ENCODE data around the gene RAPSN. TPM values are rescaled to one million over a fixed set of nuclear protein-coding genes. Genes with fewer than 3 reads are reported as not detected.

Gene RAPSN
- total and polyA plus RNA-seq, 2 donors (not counting 1 experiment from before 2014, with no cell fraction given): 0.25 to 1.0 TPM

- Histone ChIP-seq H3K4me2 (replicated peaks; ENCODE audit: low read depth, low read length, poor library complexity, severe bottlenecking) (peak overlapping the region; percentile 92), H2AFZ (ENCODE audit: insufficient read depth, low read depth, low read length, poor library complexity, severe bottlenecking) (peak overlapping the region; percentile 66), H3K9ac (ENCODE audit: low read length) (peak overlapping the region; percentile 76), H3K36me3 (replicated peaks in 1 of 2; ENCODE audit: control extremely low read depth in 1 of 2, control insufficient read depth in 1 of 2, extremely low read depth in 1 of 2, insufficient read depth in 2 of 2, low read length in 1 of 2) (peaks cover 0 to 2% of the 10 kb centered on the region in 2 experiments), H3K79me2 (ENCODE audit: control insufficient read depth, insufficient read depth, low read length) (no peaks in the 10 kb centered on the region), H4K20me1 (ENCODE audit: control insufficient read depth, insufficient read depth, low read length, poor library complexity, severe bottlenecking) (no peaks in the 10 kb centered on the region), H3K27me3 (replicated peaks in 1 of 4; ENCODE audit: control extremely low read depth in 1 of 4, control insufficient read depth in 3 of 4, insufficient read depth in 4 of 4, low read length in 3 of 4) (no peaks in the 10 kb centered on the region), H3K4me1 (ENCODE audit: control insufficient read depth in 2 of 2, insufficient read depth in 2 of 2, low read length in 2 of 2) (peaks cover 16 to 25% of the 10 kb centered on the region in 2 donors), H3K4me3 (ENCODE audit: control extremely low read depth in 1 of 5, extremely low read depth in 1 of 5, insufficient read depth in 1 of 5, low read depth in 2 of 5, low read length in 4 of 5) (peak overlapping the region; percentile 60 to 94 (median 66)), H3K9me3 (ENCODE audit: control extremely low read depth in 1 of 3, control insufficient read depth in 2 of 3, insufficient read depth in 1 of 3, low read length in 2 of 3) (no peaks in the 10 kb centered on the region), H3K27ac (ENCODE audit: low read length in 2 of 2) (peak overlapping the region; percentile 85 to 91)
- 76% methylated on average over 11 of the region's 12 CpGs for WGBS (ENCODE audit: insufficient coverage)
- intact Hi-C loops (cut with micrococcal nuclease): loop anchor here (5.0 to 10.0 kb wide), 2 partner anchors 360 to 448 kb away; partner anchors contain the start of gene FNBP4
- DNase-seq (peak; percentile 30), ATAC-seq (ENCODE audit: low read depth) (no peak)
- Mint-ChIP-seq H3K27ac (peak overlapping the region; percentile 95), H3K9me3 (ENCODE audit: insufficient read depth) (no peaks in the 10 kb centered on the region), H3K4me3 (peak overlapping the region; percentile 92), H3K27me3 (no peaks in the 10 kb centered on the region), H3K4me1 (peaks cover 27% of the 10 kb centered on the region)
- TF ChIP-seq EZH2 (IDR thresholded peaks at IDR 0.05; ENCODE audit: borderline replicate concordance, insufficient read depth, low read depth, low read length, poor library complexity, severe bottlenecking) (no peak), CTCF (IDR thresholded peaks at IDR 0.05) (no peak)
- CTCF ChIA-PET: interaction anchor here (0.6 to 19.1 kb wide), 10 partner anchors 11 to 159 kb away, joined by 3 to 345 read pairs (median 6); partner anchors contain the start of genes ACP2 and SPI1
- POLR2A ChIA-PET: interaction anchor here (0.9 to 2.7 kb wide), 5 partner anchors 7 to 93 kb away, joined by 3 to 15 read pairs (median 9); partner anchors contain the start of gene SPI1
These were observed 41.8 kb downstream of the RAPSN start for GRCh38 chr11:47406896-47407745.
